Epithelial cell of esophagus (primary cell): ENCODE data around the gene MXI1.
A peak's percentile ranks its signal among the peaks of the same experiment; 100 is the strongest.
"Not testable (repeated sequence)": the region's sequence is repeated elsewhere in the genome, so short reads cannot be mapped to it uniquely, and the experiment has no call there.

Experiments
- DNase-seq: peaks from one replicate; pipeline ENCODE4 v3.0.0; 2010; ENCODE audit warnings: low read depth
- H3K4me3 ChIP-seq: 2 replicates; pipeline ENCODE4 v1.5.1; 2011; ENCODE audit warnings: mild to moderate bottlenecking, low read length, control low read depth
- TF ChIP-seq, protein P1 (sequence below): IDR thresholded peaks from 2 replicates; pipeline ENCODE4 v1.5.1; 2011; ENCODE audit warnings: low read depth, mild to moderate bottlenecking, low read length, control low read depth, inconsistent platforms; ENCODE audit not compliant: insufficient read depth; ENCODE audit errors: missing control alignments

The MXI1 gene

DNA sequence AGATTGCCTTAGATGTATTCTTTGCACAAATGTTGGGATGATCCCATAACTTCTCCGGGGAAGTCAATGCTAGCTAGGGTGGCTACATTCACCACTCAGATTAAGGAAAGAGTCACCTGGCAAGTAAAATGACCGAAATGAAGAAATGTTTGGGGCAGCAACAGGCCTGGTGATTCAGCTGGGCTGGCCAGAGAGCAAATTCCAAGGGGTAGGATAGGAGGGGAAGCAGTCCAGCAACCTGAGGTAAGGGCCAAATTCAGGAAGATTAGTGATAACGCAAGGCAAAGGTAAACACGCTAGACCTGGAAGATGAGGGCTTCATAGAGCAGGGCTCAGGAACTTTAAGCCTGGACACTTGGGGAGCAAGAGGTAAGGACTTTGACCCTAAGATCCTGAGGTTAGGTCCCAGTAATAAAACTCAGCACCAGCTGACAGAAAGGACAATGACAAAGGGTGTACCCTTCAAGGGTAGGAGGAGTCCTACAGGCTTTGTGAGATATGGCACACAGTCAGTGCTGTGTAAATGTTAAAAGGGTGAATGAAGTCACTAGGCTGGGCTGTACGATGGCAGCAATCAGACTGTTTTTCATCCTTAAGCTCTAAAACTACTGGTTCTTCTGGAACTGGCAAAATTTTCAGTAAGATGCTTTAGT lies 120.0 kb downstream of the MXI1 start:
- DNase-seq = no peak
- TF ChIP-seq, protein P1, sequence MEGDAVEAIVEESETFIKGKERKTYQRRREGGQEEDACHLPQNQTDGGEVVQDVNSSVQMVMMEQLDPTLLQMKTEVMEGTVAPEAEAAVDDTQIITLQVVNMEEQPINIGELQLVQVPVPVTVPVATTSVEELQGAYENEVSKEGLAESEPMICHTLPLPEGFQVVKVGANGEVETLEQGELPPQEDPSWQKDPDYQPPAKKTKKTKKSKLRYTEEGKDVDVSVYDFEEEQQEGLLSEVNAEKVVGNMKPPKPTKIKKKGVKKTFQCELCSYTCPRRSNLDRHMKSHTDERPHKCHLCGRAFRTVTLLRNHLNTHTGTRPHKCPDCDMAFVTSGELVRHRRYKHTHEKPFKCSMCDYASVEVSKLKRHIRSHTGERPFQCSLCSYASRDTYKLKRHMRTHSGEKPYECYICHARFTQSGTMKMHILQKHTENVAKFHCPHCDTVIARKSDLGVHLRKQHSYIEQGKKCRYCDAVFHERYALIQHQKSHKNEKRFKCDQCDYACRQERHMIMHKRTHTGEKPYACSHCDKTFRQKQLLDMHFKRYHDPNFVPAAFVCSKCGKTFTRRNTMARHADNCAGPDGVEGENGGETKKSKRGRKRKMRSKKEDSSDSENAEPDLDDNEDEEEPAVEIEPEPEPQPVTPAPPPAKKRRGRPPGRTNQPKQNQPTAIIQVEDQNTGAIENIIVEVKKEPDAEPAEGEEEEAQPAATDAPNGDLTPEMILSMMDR = no peak
- no peak overlapping the region for H3K4me3 ChIP-seq

DNA sequence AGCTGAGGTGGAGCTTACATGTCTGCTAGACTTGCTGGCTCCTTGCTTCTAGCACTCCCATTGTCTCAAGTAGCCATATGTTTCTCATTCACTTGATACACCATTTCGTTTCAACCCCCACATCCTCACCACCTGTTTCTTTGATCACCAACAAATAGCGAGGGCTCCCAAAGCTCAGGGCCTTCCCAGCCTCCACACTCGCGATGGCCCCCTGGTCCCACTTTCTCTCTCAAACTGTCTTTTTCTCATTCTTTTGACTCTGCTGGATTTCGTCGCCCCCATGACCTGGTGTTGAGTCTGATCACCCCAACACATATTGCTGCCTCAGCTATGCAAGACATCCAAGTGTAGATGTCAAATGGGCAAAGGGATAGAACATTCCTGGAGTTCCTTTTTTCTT lies 123.3 kb downstream of the MXI1 start:
- TF ChIP-seq, protein P1 = no peak
- H3K4me3 ChIP-seq = no peak overlapping the region
- DNase-seq = no peak

DNA sequence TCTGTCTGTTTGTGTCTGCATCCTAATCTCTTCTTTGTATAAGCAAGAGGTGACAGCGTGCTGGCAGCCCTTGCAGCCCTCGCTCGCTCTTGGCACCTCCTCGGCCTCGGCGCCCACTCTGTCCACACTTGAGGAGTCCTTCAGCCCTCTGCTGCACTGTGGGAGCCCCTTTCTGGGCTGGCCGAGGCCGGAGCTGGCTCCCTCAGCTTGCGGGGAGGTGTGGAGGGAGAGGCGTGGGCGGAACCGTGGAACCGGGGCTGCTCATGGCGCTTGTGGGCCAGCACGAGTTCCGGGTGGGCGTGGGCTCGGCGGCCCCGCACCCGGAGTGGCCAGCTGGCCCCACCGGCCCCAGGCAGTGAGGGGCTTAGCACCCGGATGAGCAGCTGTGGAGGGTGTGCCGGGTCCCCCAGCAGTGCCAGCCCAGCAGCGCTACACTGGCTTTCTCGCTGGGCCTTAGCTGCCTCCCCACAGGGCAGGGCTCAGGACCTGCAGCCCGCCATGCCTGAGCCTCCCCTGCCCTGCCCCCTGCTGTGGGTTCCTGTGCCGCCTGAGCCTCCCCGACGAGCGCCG lies 123.9 kb downstream of the MXI1 start:
- not testable (repeated sequence) for H3K4me3 ChIP-seq, DNase-seq

DNA sequence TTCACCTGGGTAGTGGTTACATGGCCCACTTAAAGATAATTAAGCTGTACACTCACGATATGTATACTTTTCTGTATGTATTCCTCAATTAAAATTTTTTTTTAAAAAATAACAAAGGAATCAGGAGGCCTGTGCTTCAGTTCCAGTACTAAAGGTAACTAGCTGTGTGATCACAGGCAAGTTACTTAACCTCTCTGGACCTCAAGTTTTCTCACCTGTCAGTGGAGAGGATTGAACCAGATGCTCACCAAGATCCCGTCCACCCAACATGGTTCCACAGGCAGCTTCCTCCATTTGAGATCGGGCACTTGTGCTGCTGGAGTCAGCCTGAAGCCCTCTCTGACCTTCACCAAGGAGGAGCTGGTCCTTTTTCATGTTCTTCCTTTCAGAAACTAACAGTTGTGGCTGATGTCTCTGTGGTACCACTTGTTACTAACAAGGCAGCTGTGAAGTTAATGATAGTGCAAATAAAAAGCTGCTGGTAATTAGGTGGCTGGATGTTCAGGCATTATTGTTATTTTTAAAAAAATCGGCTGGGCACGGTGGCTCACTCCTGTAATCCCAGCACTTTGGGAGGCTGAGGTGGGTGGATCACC lies 126.8 kb downstream of the MXI1 start:
- H3K4me3 ChIP-seq = no peak overlapping the region
- no peak for DNase-seq
- TF ChIP-seq, protein P1 = no peak

DNA sequence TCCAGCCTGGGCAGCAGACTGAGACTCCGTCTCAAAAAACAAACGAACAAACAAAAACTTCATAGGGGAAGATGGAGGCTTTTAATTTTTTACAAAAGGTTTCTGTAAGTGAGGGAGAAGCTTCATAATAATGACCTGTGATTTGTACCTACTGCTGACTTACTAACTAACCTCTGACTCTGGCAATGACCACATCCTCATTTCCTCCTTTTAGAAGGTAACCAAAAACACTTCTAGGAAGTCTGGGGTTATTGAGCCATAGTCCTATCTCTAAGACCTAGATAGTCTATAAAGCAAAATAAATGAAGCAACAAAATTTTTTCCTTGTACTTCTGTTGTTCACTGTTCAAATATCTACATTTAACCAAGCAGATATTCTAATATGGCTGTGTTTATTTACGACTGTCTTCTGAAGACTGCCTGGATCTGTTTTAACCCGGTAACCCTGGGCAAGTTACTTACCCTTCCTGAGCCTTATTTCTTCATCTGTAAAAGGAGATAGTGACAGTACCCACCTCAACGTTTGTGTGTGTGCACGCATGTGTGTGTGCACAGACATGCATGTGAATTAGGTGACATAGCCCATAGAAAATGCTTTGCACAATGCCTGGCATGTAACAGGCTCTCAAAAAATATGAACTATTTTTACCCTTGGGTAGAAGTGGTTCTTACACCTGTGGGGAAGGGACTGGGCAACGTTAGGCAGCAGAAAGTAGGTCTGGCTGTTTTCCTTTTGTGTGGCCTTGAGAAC lies 128.1 kb downstream of the MXI1 start:
- DNase-seq = peak; percentile 21
- TF ChIP-seq, protein P1 = no peak
- no peak overlapping the region for H3K4me3 ChIP-seq

DNA sequence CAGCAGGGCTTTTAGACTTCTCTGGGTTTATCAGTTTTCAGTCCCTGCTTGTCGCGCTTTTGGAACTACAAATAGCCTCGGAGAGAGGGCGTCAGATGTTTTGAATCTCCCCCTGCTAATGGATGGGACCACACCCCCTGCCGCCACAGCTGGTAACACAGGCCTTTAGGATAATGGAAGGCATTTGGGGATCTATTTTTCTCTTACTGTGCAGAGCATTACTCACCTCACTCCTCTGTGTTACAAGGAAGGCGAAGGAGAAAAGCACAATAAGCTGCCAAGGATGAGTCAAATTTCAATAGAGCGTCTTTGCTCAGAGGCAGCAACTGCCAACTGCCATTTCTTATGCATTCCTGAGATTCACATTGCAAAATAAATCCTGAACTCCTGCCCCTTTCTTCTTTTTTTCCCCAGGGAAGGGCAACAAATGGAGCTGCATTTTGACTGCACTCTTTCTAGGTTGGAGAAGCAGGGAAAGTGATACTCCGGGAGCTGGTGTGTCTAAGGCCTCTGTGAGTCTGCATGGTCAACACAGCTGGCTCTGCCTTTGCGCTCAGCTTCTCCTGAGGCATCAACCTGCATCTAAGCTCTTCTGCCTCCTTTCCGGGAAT lies 128.8 kb downstream of the MXI1 start:
- no peak overlapping the region for H3K4me3 ChIP-seq
- TF ChIP-seq, protein P1 = peak; percentile 47
- DNase-seq = peak; percentile 93
